Stomach (tissue), 9 donors: Measurements from ENCODE around the gene SH3BGR. TPM values are rescaled to one million over a fixed set of nuclear protein-coding genes. Genes with fewer than 3 reads are reported as not detected.

ENCODE experiments used
- DNase-seq, 2 donors: peaks; one replicate each; pipeline versions ENCODE4 v3.0.0 to v3.0.0-alpha.2; 2013 to 2019
- H3K27ac ChIP-seq, 5 donors: fragments of 200-600 bp in 4 of 5; sonication (generic) in 4 of 5; one replicate each; pipeline ENCODE4 v1.5.1; 2013 to 2019; ENCODE audit warnings: mild to moderate bottlenecking in 1 of 5, moderate library complexity in 1 of 5
- H3K27me3 ChIP-seq, 3 donors: fragments of 200-600 bp; sonication (generic); one replicate each; pipeline ENCODE4 v1.5.1; 2017 to 2019; ENCODE audit warnings: mixed run types in 1 of 3
- H3K36me3 ChIP-seq, 4 donors: fragments of 200-600 bp; sonication (generic); 1 replicate in 3 of 4; 2 replicates in 1 of 4; pipeline ENCODE4 v1.5.1; 2016 to 2019
- H3K4me1 ChIP-seq, 4 donors: fragments of 200-600 bp; sonication (generic); one replicate each; pipeline ENCODE4 v1.5.1; 2016 to 2019
- H3K4me3 ChIP-seq, 4 donors: fragments of 200-600 bp; sonication (generic) in 3 of 4; one replicate each; pipeline ENCODE4 v1.5.1; 2016 to 2019; ENCODE audit warnings: mild to moderate bottlenecking in 1 of 4
- H3K9me3 ChIP-seq, 4 donors: fragments of 200-600 bp; sonication (generic); one replicate each; pipeline ENCODE4 v1.5.1; 2016 to 2019
- EP300 ChIP-seq: sonication (generic); formaldehyde crosslinking; IDR thresholded peaks from one replicate; pipeline ENCODE4 v1.6.1; 2017; ENCODE audit warnings: antibody characterized with exemption
- POLR2A ChIP-seq, 4 donors: fragments of 450-650 bp; IDR thresholded peaks; one replicate each; pipeline ENCODE4 v1.6.1; 2016; ENCODE audit warnings: antibody characterized with exemption in 4 of 4, control low read depth in 2 of 4, mild to moderate bottlenecking in 1 of 4, moderate library complexity in 1 of 4
- POLR2AphosphoS5 ChIP-seq, 3 donors: sonication (generic); formaldehyde crosslinking; IDR thresholded peaks; one replicate each; pipeline ENCODE4 v1.6.1; 2016; ENCODE audit warnings: antibody characterized with exemption in 3 of 3
- WGBS, 5 donors: extraction: QIAGEN DNeasy Blood & Tissue Kit in 3 of 5; methylation state at CpG; one replicate each; pipeline versions ENCODE4 v1.1.5 to v1.1.7; 2013 to 2018; 5-methylcytosine and 5-hydroxymethylcytosine counted together
- intact Hi-C: fragments of 100-400 bp; cut with DNase I; formaldehyde crosslinking; loops from one replicate; pipeline ENCODE4 v1.15.1; 2023; ENCODE audit warnings: low total_unique reads
- polyA plus RNA-seq, 3 donors: library from polyadenylated mRNA; stranded (reverse); fragments of 200-250 nt; gene quantifications; one replicate each; pipeline ENCODE4 v1.2.3, GENCODE V29; 2013
- total RNA-seq, 5 donors: library from RNA; depleted of rRNA; stranded (reverse); fragments of >200 nt; gene quantifications; one replicate each; pipeline versions ENCODE4 v1.1.0 to v1.2.3, GENCODE V29; 2014 to 2016
- TF ChIP-seq, protein P1 (sequence below), 7 experiments: fragments of 450-650 bp in 4 of 7; fragments of 200-600 bp in 3 of 7; sonication (generic) in 3 of 7; IDR thresholded peaks; one replicate each; pipeline ENCODE4 v1.5.1; 2016 to 2019; ENCODE audit warnings: antibody characterized with exemption in 7 of 7, control low read depth in 2 of 7, mild to moderate bottlenecking in 1 of 7
- donor health status: healthy with polysubstance abuse.
- donor health status: Bipolar disorder and iron deficiency.
- donor health status: healthy.

The SH3BGR gene
- total and polyA plus RNA-seq, 8 donors: 0.87 to 295 (median 7.9) TPM; not detected in 1

DNA sequence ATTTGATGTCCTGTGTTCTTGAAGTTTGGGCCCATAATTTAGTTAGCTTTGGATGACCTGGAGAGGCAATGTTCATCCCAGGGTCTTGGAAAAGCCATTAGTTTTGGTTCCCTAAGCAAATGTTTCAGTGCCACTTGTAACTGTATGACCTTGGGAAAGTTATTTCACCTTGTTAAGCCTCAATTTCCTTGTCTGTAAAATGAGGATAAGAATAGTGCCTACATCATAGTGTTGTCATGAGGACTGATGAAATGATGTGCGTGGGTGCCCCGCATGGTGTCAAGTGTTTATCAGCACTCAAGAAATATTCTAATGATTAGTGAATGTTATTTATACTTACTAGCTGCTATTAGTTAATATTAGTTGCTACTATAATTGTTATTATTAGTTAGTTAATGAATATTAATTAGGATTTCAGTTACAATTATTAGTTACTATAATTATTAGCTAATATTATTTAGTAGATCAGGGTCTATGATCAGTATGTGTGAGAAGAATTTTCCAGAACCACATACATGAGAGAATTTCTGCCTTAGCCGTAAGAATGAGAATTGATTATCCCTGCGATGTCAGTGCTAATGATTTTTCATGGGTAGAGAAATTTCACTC lies 1.9 kb downstream of the SH3BGR start:
- peak overlapping the region in 3 of 5 donors; percentile 63 to 81 (median 75) for H3K27ac ChIP-seq

DNA sequence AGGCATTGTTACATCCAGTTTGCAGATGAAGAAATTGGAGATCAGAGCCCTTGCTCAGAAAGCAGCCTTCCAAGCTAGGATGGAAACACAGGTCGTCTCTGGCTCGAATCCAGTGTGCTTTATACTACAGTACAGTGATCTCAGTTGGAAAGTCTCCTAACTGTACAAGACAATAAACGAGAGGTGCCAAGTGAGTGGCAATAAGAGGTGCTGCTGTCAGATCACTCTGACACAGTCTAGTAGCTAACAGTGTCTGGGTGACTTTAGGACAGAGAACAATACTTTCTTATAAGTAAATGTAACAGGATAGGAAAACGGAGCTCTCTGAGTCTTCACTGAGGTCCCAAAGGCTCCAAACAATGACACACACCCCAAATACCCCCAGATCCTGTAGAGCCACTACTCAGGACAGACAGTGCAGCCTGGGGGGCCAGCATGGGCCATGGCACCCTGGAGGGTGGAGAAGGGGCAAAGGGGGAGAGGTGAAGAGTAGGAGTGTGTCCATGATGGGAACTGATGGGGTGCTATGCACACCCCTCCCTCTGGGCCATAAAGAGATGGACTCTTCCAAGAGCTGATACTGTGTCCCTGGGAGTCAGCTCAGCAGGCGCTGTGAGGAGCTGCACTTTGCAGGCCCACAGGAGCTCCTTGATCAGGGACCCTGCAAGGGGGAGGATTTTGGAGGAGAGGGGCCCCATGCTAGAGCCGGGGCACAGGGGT lies 3.3 kb downstream of the SH3BGR start:
- Histone ChIP-seq H3K36me3 (no peaks in the 10 kb centered on the region), H3K4me1 (peaks cover 0 to 11% (median 0%) of the 10 kb centered on the region in 4 donors), H3K9me3 (no peaks in the 10 kb centered on the region), H3K27ac (peak overlapping the region in 1 of 5 donors; percentile 7), H3K27me3 (no peaks in the 10 kb centered on the region), H3K4me3 (no peak overlapping the region)
- 67 to 77% (median 71%) methylated on average over 6 of the region's 6 CpGs for WGBS, 5 donors
- intact Hi-C loops: no loop called here
- DNase-seq: no peak
- TF ChIP-seq POLR2A (IDR thresholded peaks at IDR 0.05) (no peak), EP300 (no peak), POLR2AphosphoS5 (IDR thresholded peaks at IDR 0.05) (no peak)
- TF ChIP-seq, protein P1, sequence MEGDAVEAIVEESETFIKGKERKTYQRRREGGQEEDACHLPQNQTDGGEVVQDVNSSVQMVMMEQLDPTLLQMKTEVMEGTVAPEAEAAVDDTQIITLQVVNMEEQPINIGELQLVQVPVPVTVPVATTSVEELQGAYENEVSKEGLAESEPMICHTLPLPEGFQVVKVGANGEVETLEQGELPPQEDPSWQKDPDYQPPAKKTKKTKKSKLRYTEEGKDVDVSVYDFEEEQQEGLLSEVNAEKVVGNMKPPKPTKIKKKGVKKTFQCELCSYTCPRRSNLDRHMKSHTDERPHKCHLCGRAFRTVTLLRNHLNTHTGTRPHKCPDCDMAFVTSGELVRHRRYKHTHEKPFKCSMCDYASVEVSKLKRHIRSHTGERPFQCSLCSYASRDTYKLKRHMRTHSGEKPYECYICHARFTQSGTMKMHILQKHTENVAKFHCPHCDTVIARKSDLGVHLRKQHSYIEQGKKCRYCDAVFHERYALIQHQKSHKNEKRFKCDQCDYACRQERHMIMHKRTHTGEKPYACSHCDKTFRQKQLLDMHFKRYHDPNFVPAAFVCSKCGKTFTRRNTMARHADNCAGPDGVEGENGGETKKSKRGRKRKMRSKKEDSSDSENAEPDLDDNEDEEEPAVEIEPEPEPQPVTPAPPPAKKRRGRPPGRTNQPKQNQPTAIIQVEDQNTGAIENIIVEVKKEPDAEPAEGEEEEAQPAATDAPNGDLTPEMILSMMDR (IDR thresholded peaks at IDR 0.05): no peak

More for the DNA sequence above, 1.9 kb downstream of the SH3BGR start:
- no peak overlapping the region for H3K4me3 ChIP-seq
- no peak for DNase-seq
- 90 to 96% (median 94%) methylated on average over 4 of the region's 4 CpGs for WGBS, 5 donors
- H3K36me3 ChIP-seq: no peaks in the 10 kb centered on the region
- H3K27me3 ChIP-seq: no peaks in the 10 kb centered on the region
- intact Hi-C loops: no loop called here
- no peaks in the 10 kb centered on the region for H3K9me3 ChIP-seq
- no peak for TF ChIP-seq EP300
- TF ChIP-seq, protein P1 (IDR thresholded peaks at IDR 0.05): no peak
- no peak for TF ChIP-seq POLR2AphosphoS5 (IDR thresholded peaks at IDR 0.05)
- no peak for TF ChIP-seq POLR2A (IDR thresholded peaks at IDR 0.05)
- H3K4me1 ChIP-seq: peaks cover 0 to 11% (median 0%) of the 10 kb centered on the region in 4 donors

DNA sequence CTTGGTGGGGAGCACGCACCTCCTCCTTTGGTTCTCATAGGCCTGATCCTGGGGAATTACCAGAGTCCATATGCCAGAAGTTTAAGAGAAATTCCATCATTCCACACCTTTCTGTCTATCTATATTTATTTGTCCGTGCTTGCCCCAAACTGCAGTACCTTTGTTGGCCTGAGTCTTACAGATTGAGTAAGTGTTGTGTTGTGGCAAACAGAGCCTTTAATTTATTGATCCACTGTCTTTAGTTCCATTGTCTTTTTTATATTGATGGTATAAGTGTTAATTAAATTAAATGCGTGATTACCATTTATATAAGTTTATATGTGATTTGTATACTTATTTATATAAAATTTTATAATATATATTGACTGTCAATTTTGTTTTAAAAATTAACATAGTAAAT lies 4.9 kb downstream of the SH3BGR start:
- H3K9me3 ChIP-seq: no peaks in the 10 kb centered on the region
- no peak for TF ChIP-seq POLR2AphosphoS5 (IDR thresholded peaks at IDR 0.05)
- TF ChIP-seq, protein P1 (IDR thresholded peaks at IDR 0.05): peak in 2 of 7 experiments; percentile 9 to 20
- H3K4me1 ChIP-seq: no peaks in the 10 kb centered on the region
- no peak overlapping the region for H3K4me3 ChIP-seq
- DNase-seq: no peak
- intact Hi-C loops: no loop called here
- H3K27me3 ChIP-seq: no peaks in the 10 kb centered on the region
- WGBS, 5 donors: 77 to 84% (median 83%) methylated on average over 3 of the region's 3 CpGs
- no peak overlapping the region for H3K27ac ChIP-seq
- no peaks in the 10 kb centered on the region for H3K36me3 ChIP-seq

DNA sequence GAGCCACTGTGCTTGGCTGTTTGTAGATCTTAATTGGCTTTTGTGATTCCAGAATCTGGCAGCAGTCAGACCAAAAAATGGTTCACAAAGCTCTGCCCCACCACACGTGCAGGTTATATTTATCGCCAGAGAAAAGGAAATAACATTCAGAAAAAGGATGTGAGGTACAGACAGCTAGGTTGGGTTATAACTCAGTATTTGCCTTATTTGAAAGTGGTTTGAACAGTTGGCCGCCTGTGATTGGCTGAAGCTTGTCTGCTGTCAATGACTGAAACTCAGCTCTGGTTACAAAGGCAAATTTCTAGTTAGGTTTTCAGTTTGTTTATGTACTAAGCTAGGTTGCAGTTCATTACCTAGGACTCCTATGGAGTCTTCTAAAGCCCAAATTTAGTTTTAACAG lies 9.6 kb downstream of the SH3BGR start:
- TF ChIP-seq POLR2AphosphoS5 (IDR thresholded peaks at IDR 0.05) (no peak), POLR2A (IDR thresholded peaks at IDR 0.05) (no peak), EP300 (no peak)
- TF ChIP-seq, protein P1 (IDR thresholded peaks at IDR 0.05): no peak
- DNase-seq: no peak
- 72 to 86% (median 81%) methylated on average over 3 of the region's 3 CpGs for WGBS, 5 donors
- Histone ChIP-seq H3K27ac (no peak overlapping the region), H3K9me3 (no peaks in the 10 kb centered on the region), H3K36me3 (peaks cover 0 to 14% (median 0%) of the 10 kb centered on the region in 4 donors), H3K4me1 (no peaks in the 10 kb centered on the region), H3K27me3 (no peaks in the 10 kb centered on the region), H3K4me3 (no peak overlapping the region)
- intact Hi-C loops: no loop called here
